ENCODE measurements around the gene AMACR. TPM values are rescaled to one million over a fixed set of nuclear protein-coding genes. Genes with fewer than 3 reads are reported as not detected.

The AMACR gene
- total RNA-seq, 1 experiment from 2014 or later: 10.5 TPM

DNA sequence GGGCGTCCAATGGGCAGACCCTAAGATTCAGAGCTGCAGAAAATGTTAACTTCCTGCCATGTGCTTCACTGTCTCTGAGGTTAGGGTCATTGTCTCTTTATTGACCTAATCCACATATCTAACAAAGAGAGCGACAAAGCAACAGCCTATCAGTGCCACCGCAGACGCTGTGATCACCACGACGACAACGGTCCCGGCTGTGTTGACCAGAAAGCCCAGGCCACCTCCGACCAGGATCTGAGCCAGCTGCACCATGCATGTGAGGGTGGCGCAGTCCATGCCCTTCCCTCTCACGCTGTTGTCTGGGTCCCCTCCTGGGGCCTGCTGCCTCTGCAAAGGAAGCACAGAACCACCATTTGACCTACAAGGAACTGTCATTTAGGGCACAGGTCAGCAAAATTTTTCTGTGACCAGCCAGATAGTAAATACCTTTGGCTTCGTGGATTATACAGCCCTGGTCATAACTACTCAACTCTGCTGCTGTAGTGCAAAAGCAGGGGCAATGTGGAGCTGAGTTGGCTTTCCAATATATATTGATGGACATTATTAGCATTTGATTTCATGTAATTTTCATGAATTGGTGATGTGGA lies 63.2 kb downstream of the AMACR start:
- no peaks in the 10 kb centered on the region for H3K27me3 ChIP-seq (ENCODE audit: control insufficient read depth, insufficient read depth, low read length)
- no peaks in the 10 kb centered on the region for H3K36me3 ChIP-seq (replicated peaks; ENCODE audit: control insufficient read depth, insufficient read depth, low read length)
- H3K4me3 ChIP-seq (ENCODE audit: insufficient read depth, low read depth, low read length): no peak overlapping the region
- DNase-seq: no peak

DNA sequence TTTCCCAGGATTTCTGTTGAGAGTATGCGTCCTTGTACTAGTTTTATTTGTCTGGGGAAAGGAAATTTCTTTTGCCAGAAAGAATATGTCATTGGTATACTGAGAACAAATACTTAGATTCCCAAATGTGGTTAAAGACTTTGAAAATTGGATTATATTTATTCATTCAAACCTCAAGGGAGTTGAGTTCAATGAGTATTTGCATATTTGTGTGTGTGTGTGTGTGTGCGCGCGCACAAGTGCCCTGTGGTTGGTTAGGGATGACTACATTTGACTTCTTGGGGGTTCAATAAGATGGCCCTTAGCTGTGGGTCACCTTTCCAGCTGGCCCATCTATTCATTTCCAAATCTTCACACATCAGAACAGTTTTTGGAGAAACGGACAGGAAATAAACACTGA lies 66.8 kb downstream of the AMACR start:
- H3K4me3 ChIP-seq (ENCODE audit: insufficient read depth, low read depth, low read length): no peak overlapping the region
- peaks cover 15% of the 10 kb centered on the region for H3K27me3 ChIP-seq (ENCODE audit: control insufficient read depth, insufficient read depth, low read length)
- no peaks in the 10 kb centered on the region for H3K36me3 ChIP-seq (replicated peaks; ENCODE audit: control insufficient read depth, insufficient read depth, low read length)
- no peak for DNase-seq

DNA sequence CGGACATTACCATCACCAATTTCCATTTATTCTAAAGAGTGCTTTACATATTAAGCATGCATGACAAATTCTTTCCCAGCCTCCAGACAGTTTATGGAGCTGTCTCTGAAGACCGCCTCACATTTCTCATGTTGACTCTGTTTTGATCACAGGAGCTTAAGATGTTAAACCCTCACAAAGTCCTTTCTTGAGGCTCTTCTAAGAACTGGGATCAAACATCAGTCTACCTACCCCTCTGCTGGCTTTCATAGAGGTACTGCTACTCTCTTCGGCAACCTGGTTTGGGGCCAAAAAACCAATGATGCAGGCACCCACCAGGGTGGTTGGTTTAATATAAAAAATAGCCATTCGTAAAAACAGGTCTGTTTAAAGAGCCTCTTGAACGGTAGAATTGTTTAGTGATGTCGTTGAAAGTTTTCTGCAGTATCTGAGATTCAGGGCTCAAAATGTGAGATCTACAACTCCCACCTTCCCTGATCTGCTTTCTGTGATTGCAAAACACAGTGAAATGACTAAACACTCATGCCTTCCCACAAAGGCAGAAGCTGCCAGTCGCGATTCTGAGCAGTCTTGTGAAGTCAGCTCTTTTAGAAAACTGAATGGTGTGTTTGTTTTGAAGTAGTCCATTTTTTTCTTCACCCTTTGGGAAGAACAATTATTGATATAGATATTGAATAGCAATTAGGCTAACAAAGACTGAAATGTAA lies 68.1 kb downstream of the AMACR start:
- H3K27me3 ChIP-seq (ENCODE audit: control insufficient read depth, insufficient read depth, low read length): peaks cover 17% of the 10 kb centered on the region
- DNase-seq: no peak
- H3K4me3 ChIP-seq (ENCODE audit: insufficient read depth, low read depth, low read length): no peak overlapping the region
- no peaks in the 10 kb centered on the region for H3K36me3 ChIP-seq (replicated peaks; ENCODE audit: control insufficient read depth, insufficient read depth, low read length)

DNA sequence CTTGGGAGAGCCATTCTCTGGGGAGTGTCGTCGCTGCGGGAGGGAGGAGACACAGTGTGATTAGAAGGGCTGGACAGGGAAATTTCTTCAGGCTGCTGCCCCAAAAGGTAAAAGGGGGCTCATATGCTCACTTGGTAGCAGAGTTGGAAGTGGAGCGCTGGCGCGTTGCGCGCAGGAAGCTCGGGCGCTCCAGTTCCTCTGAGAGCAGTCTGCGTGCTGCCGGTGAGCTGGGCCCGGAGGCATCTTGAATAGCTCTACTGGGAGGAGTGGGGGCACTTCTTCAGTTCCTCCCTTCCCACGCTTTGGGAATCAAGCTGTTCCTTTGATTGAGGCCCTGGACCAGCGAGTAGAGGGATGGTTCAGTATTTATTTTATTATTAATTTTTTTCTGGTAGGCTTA lies 69.0 kb downstream of the AMACR start:
- no peak for DNase-seq
- Histone ChIP-seq H3K27me3 (ENCODE audit: control insufficient read depth, insufficient read depth, low read length) (peaks cover 17% of the 10 kb centered on the region), H3K36me3 (replicated peaks; ENCODE audit: control insufficient read depth, insufficient read depth, low read length) (no peaks in the 10 kb centered on the region), H3K4me3 (ENCODE audit: insufficient read depth, low read depth, low read length) (no peak overlapping the region)

DNA sequence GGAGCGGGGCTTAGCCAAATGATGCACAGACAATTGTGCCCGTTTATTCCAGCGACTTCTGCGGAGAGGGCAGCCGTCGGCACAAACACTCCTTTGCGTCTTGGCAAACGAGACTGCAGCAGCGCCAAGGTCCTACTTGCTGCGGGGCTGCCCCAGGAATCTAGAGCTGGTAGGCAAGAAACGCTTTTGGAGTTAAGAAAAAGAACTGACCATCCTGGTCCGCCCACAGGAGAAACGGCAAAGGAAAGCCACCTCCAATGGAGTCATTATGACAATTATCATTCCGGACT lies 69.4 kb downstream of the AMACR start:
- peaks cover 17% of the 10 kb centered on the region for H3K27me3 ChIP-seq (ENCODE audit: control insufficient read depth, insufficient read depth, low read length)
- no peak overlapping the region for H3K4me3 ChIP-seq (ENCODE audit: insufficient read depth, low read depth, low read length)
- H3K36me3 ChIP-seq (replicated peaks; ENCODE audit: control insufficient read depth, insufficient read depth, low read length): no peaks in the 10 kb centered on the region
- DNase-seq: no peak

DNA sequence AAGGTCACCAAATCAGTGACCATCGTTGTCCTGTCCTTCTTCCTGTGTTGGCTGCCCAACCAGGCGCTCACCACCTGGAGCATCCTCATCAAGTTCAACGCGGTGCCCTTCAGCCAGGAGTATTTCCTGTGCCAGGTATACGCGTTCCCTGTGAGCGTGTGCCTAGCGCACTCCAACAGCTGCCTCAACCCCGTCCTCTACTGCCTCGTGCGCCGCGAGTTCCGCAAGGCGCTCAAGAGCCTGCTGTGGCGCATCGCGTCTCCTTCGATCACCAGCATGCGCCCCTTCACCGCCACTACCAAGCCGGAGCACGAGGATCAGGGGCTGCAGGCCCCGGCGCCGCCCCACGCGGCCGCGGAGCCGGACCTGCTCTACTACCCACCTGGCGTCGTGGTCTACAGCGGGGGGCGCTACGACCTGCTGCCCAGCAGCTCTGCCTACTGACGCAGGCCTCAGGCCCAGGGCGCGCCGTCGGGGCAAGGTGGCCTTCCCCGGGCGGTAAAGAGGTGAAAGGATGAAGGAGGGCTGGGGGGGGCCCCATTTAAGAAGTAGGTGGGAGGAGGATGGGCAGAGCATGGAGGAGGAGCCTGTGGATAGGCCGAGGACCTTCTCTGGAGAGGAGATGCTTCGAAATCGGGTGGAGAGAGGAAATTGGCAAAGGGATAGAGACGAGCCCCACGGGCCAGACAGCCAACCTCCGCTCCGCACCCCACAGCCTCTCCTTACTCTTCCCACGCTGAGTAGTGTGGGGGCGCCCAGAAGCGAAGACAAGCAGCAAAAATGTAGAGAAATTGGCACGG lies 69.9 kb downstream of the AMACR start:
- H3K4me3 ChIP-seq (ENCODE audit: insufficient read depth, low read depth, low read length): no peak overlapping the region
- DNase-seq: peak; percentile 57
- H3K27me3 ChIP-seq (ENCODE audit: control insufficient read depth, insufficient read depth, low read length): peaks cover 17% of the 10 kb centered on the region

DNA sequence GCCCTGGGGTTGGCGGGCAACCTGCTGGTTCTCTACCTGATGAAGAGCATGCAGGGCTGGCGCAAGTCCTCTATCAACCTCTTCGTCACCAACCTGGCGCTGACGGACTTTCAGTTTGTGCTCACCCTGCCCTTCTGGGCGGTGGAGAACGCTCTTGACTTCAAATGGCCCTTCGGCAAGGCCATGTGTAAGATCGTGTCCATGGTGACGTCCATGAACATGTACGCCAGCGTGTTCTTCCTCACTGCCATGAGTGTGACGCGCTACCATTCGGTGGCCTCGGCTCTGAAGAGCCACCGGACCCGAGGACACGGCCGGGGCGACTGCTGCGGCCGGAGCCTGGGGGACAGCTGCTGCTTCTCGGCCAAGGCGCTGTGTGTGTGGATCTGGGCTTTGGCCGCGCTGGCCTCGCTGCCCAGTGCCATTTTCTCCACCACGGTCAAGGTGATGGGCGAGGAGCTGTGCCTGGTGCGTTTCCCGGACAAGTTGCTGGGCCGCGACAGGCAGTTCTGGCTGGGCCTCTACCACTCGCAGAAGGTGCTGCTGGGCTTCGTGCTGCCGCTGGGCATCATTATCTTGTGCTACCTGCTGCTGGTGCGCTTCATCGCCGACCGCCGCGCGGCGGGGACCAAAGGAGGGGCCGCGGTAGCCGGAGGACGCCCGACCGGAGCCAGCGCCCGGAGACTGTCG lies 70.7 kb downstream of the AMACR start:
- Histone ChIP-seq H3K36me3 (replicated peaks; ENCODE audit: control insufficient read depth, insufficient read depth, low read length) (no peaks in the 10 kb centered on the region), H3K27me3 (ENCODE audit: control insufficient read depth, insufficient read depth, low read length) (peaks cover 17% of the 10 kb centered on the region), H3K4me3 (ENCODE audit: insufficient read depth, low read depth, low read length) (no peak overlapping the region)
- no peak for DNase-seq

More for the DNA sequence above, 69.9 kb downstream of the AMACR start:
- no peaks in the 10 kb centered on the region for H3K36me3 ChIP-seq (replicated peaks; ENCODE audit: control insufficient read depth, insufficient read depth, low read length)

DNA sequence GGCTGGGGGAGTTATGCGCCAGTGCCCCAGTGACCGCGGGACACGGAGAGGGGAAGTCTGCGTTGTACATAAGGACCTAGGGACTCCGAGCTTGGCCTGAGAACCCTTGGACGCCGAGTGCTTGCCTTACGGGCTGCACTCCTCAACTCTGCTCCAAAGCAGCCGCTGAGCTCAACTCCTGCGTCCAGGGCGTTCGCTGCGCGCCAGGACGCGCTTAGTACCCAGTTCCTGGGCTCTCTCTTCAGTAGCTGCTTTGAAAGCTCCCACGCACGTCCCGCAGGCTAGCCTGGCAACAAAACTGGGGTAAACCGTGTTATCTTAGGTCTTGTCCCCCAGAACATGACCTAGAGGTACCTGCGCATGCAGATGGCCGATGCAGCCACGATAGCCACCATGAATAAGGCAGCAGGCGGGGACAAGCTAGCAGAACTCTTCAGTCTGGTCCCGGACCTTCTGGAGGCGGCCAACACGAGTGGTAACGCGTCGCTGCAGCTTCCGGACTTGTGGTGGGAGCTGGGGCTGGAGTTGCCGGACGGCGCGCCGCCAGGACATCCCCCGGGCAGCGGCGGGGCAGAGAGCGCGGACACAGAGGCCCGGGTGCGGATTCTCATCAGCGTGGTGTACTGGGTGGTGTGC lies 71.4 kb downstream of the AMACR start, which contains the start of gene RXFP3:
RXFP3 (plus strand) TSS at position 6 of the 636 bp plus-strand sequence; CDS start at position 361, 355 bp downstream.
- Histone ChIP-seq H3K4me3 (ENCODE audit: insufficient read depth, low read depth, low read length) (peak within 1 kb of the TSS; percentile 59), H3K36me3 (replicated peaks; ENCODE audit: control insufficient read depth, insufficient read depth, low read length) (no peaks in the 10 kb centered on the region), H3K27me3 (ENCODE audit: control insufficient read depth, insufficient read depth, low read length) (peaks cover 17% of the 10 kb centered on the region)
- peak; percentile 51 for DNase-seq

Other genes with a start within 250 kb of the AMACR start
- 2.7 and 3.0 TPM in 2 replicates for gene ADAMTS12, start 116.1 kb downstream of the AMACR start, total RNA-seq (2014; rRNA removed; shearing (Covaris generic))
- gene RXFP3, start 71.7 kb downstream of the AMACR start, total RNA-seq (2014; rRNA removed; shearing (Covaris generic)): 0.22 TPM in 1 of 2 replicates, not detected in the other
- 0.14 TPM in 1 of 2 replicates, not detected in the other for gene SLC45A2, start 23.4 kb downstream of the AMACR start, total RNA-seq (2014; rRNA removed; shearing (Covaris generic))
- 0.26 and 0.59 TPM in 2 replicates for gene C1QTNF3, start 35.2 kb upstream of the AMACR start, total RNA-seq (2014; rRNA removed; shearing (Covaris generic))